NT2/D1 (cell line): ENCODE results near the gene PLRG1.

Experiments
- DNase-seq: peaks from one replicate; pipeline ENCODE4 v3.0.0-alpha.2; 2011; ENCODE audit warnings: low read depth, low spot score
- H3K27me3 ChIP-seq: 2 replicates; pipeline ENCODE4 v1.6.0; 2011; ENCODE audit warnings: mild to moderate bottlenecking; ENCODE audit not compliant: insufficient read length, insufficient read depth
- H3K36me3 ChIP-seq: 2 replicates; pipeline ENCODE4 v1.6.1; 2011; ENCODE audit warnings: mild to moderate bottlenecking, low read length, mixed read lengths; ENCODE audit not compliant: insufficient read depth, insufficient read length
- H3K4me1 ChIP-seq: 2 replicates; pipeline ENCODE4 v1.5.1; 2011; ENCODE audit not compliant: insufficient read depth, insufficient read length
- H3K4me3 ChIP-seq: 2 replicates; pipeline ENCODE4 v1.5.1; 2011; ENCODE audit warnings: low read depth; ENCODE audit not compliant: insufficient read length
- H3K9ac ChIP-seq: 2 replicates; pipeline ENCODE4 v1.6.0; 2011; ENCODE audit warnings: low read depth; ENCODE audit not compliant: insufficient read length
- H3K9me3 ChIP-seq: 2 replicates; pipeline ENCODE4 v1.5.1; 2011; ENCODE audit warnings: mild to moderate bottlenecking, low read length; ENCODE audit not compliant: insufficient read depth
- SUZ12 ChIP-seq: IDR thresholded peaks from 2 replicates; pipeline ENCODE4 v1.6.1; 2011; ENCODE audit not compliant: insufficient read length, insufficient read depth; ENCODE audit errors: extremely low read depth
- YY1 ChIP-seq: IDR thresholded peaks from 2 replicates; pipeline ENCODE4 v1.6.1; 2011; ENCODE audit not compliant: insufficient read length, insufficient read depth
- ZNF274 ChIP-seq: IDR thresholded peaks from 2 replicates; pipeline ENCODE4 v1.6.1; 2011; ENCODE audit warnings: mild to moderate bottlenecking, low read depth, low read length

Gene PLRG1

DNA sequence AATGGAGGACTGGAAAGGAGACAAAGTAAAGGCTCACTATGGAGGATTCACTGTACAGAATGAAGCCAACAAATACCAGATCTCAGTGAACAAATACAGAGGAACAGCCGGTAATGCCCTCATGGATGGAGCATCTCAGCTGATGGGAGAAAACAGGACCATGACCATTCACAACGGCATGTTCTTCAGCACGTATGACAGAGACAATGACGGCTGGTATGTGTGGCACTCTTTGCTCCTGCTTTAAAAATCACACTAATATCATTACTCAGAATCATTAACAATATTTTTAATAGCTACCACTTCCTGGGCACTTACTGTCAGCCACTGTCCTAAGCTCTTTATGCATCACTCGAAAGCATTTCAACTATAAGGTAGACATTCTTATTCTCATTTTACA lies 19.4 kb upstream of the PLRG1 start:
- DNase-seq = no peak
- H3K27me3 ChIP-seq = no peaks in the 10 kb centered on the region
- no peaks in the 10 kb centered on the region for H3K36me3 ChIP-seq
- no peak for TF ChIP-seq YY1
- TF ChIP-seq ZNF274 = no peak
- TF ChIP-seq SUZ12 = no peak
- no peaks in the 10 kb centered on the region for H3K4me1 ChIP-seq
- H3K9ac ChIP-seq = no peak overlapping the region
- no peaks in the 10 kb centered on the region for H3K9me3 ChIP-seq
- no peak overlapping the region for H3K4me3 ChIP-seq

DNA sequence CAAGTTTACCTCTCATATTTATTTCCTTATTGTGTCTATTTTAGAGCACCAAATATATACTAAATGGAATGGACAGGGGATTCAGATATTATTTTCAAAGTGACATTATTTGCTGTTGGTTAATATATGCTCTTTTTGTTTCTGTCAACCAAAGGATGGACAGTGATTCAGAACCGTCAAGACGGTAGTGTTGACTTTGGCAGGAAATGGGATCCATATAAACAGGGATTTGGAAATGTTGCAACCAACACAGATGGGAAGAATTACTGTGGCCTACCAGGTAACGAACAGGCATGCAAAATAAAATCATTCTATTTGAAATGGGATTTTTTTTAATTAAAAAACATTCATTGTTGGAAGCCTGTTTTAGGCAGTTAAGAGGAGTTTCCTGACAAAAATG lies 18.8 kb upstream of the PLRG1 start:
- Histone ChIP-seq H3K9me3 (no peaks in the 10 kb centered on the region), H3K36me3 (no peaks in the 10 kb centered on the region), H3K4me3 (no peak overlapping the region), H3K9ac (no peak overlapping the region), H3K27me3 (no peaks in the 10 kb centered on the region), H3K4me1 (no peaks in the 10 kb centered on the region)
- DNase-seq = no peak
- no peak for TF ChIP-seq SUZ12
- TF ChIP-seq ZNF274 = no peak
- TF ChIP-seq YY1 = no peak

DNA sequence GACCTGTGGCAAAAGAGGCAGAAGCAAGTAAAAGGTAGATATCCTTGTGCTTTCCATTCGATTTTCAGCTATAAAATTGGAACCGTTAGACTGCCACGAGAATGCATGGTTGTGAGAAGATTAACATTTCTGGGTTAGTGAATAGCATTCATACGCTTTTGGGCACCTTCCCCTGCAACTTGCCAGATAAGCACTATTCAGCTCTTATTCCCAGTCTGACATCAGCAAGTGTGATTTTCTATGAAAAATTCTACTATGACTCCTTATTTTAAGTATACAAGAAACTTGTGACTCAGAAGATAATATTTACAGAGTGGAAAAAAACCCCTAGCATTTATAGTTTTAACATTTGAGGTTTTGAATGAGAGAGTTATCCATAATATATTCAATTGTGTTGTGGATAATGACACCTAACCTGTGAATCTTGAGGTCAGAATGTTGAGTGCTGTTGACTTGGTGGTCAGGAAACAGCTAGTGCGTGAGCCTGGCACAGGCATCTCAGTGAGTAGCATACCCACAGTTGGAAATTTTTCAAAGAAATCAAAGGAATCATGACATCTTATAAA lies 16.5 kb upstream of the PLRG1 start:
- H3K9ac ChIP-seq = no peak overlapping the region
- no peaks in the 10 kb centered on the region for H3K4me1 ChIP-seq
- no peak for DNase-seq
- H3K27me3 ChIP-seq = no peaks in the 10 kb centered on the region
- no peak overlapping the region for H3K4me3 ChIP-seq
- no peaks in the 10 kb centered on the region for H3K9me3 ChIP-seq
- no peaks in the 10 kb centered on the region for H3K36me3 ChIP-seq
- TF ChIP-seq SUZ12 (no peak), YY1 (no peak), ZNF274 (no peak)

DNA sequence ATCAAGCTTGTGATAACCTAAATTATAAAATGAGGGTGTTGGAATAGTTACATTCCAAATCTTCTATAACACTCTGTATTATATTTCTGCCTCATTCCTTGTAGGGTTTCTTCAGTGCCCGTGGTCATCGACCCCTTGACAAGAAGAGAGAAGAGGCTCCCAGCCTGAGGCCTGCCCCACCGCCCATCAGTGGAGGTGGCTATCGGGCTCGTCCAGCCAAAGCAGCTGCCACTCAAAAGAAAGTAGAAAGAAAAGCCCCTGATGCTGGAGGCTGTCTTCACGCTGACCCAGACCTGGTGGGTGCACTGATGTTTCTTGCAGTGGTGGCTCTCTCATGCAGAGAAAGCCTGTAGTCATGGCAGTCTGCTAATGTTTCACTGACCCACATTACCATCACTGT lies 15.5 kb upstream of the PLRG1 start:
- TF ChIP-seq YY1 (no peak), ZNF274 (no peak), SUZ12 (no peak)
- Histone ChIP-seq H3K4me3 (no peak overlapping the region), H3K9ac (no peak overlapping the region), H3K9me3 (no peaks in the 10 kb centered on the region), H3K36me3 (no peaks in the 10 kb centered on the region), H3K27me3 (no peaks in the 10 kb centered on the region), H3K4me1 (no peaks in the 10 kb centered on the region)
- DNase-seq = no peak

DNA sequence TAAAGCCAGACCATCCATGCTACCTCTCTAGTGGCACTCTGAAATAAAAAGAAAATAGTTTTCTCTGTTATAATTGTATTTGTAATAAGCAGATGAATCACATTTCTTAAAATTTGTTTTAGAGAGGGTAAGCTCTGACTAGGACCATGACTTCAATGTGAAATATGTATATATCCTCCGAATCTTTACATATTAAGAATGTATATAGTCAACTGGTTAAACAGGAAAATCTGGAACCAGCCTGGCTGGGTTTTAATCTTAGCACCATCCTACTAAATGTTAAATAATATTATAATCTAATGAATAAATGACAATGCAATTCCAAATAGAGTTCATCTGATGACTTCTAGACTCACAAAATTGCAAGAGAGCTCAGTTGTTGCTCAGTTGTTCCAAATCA lies 14.1 kb upstream of the PLRG1 start:
- Histone ChIP-seq H3K9ac (no peak overlapping the region), H3K9me3 (no peaks in the 10 kb centered on the region), H3K27me3 (no peaks in the 10 kb centered on the region), H3K36me3 (no peaks in the 10 kb centered on the region), H3K4me1 (no peaks in the 10 kb centered on the region), H3K4me3 (no peak overlapping the region)
- TF ChIP-seq YY1 (no peak), SUZ12 (no peak), ZNF274 (no peak)
- no peak for DNase-seq

DNA sequence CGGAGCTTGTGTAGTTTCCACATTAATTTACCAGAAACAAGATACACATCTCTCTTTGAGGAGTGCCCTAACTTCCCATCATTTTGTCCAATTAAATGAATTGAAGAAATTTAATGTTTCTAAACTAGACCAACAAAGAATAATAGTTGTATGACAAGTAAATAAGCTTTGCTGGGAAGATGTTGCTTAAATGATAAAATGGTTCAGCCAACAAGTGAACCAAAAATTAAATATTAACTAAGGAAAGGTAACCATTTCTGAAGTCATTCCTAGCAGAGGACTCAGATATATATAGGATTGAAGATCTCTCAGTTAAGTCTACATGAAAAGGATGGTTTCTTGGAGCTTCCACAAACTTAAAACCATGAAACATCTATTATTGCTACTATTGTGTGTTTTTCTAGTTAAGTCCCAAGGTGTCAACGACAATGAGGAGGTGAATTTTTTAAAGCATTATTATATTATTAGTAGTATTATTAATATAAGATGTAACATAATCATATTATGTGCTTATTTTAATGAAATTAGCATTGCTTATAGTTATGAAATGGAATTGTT lies 12.6 kb upstream of the PLRG1 start, which contains the start of gene FGB:
FGB (plus strand) TSS at position 315 of the 558 bp plus-strand sequence; CDS start at position 323, 8 bp downstream.
- DNase-seq = no peak
- Histone ChIP-seq H3K9me3 (no peaks in the 10 kb centered on the region), H3K4me3 (no peak within 1 kb of the TSS), H3K4me1 (no peaks in the 10 kb centered on the region), H3K9ac (no peak within 1 kb of the TSS), H3K27me3 (no peaks in the 10 kb centered on the region), H3K36me3 (no peaks in the 10 kb centered on the region)
- no peak for TF ChIP-seq YY1
- no peak for TF ChIP-seq SUZ12
- TF ChIP-seq ZNF274 = no peak

DNA sequence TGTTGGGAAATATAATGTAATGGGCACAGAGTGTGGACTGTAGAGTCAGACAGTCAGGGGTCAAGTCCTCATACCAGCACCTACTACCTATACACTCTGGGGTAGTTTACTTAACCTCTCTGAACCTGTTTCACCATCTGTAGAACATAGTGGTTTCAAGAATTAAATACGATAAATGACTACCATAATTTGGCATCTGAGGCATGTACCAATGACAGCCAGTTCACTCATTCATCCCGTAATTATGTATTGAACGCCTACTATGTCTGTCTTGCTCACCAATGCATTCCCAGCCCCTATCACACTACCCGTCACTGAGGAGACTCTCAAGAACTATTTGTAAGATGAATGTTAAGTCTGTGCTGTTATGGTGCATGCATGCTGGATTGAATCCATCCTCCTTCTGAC lies 10.6 kb upstream of the PLRG1 start:
- no peaks in the 10 kb centered on the region for H3K36me3 ChIP-seq
- no peaks in the 10 kb centered on the region for H3K4me1 ChIP-seq
- no peak for DNase-seq
- no peak overlapping the region for H3K4me3 ChIP-seq
- H3K9ac ChIP-seq = no peak overlapping the region
- H3K9me3 ChIP-seq = no peaks in the 10 kb centered on the region
- no peak for TF ChIP-seq ZNF274
- no peak for TF ChIP-seq YY1
- no peak for TF ChIP-seq SUZ12
- no peaks in the 10 kb centered on the region for H3K27me3 ChIP-seq
